Psoas muscle (tissue), 8 donors: ENCODE results near the gene GRID1. TPM values are rescaled to one million over a fixed set of nuclear protein-coding genes. Genes with fewer than 3 reads are reported as not detected.

Experiments
- ATAC-seq, 4 donors: fragments of 200-7000 bp; cut with Tn5 transposase; one replicate each; pipeline ENCODE4 v1.9.1; 2020; ENCODE audit warnings: moderate library complexity in 3 of 4, mild to moderate bottlenecking in 2 of 4
- DNase-seq, 2 donors: peaks; one replicate each; pipeline ENCODE4 v3.0.0-alpha.2; 2020
- H3K27ac ChIP-seq: fragments of 200-600 bp; one replicate; pipeline ENCODE4 v1.8.0; 2022
- H3K27me3 ChIP-seq, 3 donors: fragments of 200-600 bp in 1 of 3; one replicate each; pipeline versions ENCODE4 v1.6.1 to v1.8.0; 2013 to 2022; ENCODE audit warnings: low read length in 2 of 3, mild to moderate bottlenecking in 2 of 3, moderate library complexity in 1 of 3; ENCODE audit not compliant: insufficient read depth in 3 of 3
- H3K36me3 ChIP-seq, 2 donors: fragments of 200-600 bp in 1 of 2; one replicate each; pipeline versions ENCODE4 v1.6.1 to v1.8.0; 2013 to 2022; ENCODE audit warnings: low read depth in 1 of 2, mild to moderate bottlenecking in 1 of 2, moderate library complexity in 1 of 2; ENCODE audit not compliant: insufficient read depth in 1 of 2
- H3K4me1 ChIP-seq: fragments of 200-600 bp; one replicate; pipeline ENCODE4 v1.8.0; 2022
- H3K4me3 ChIP-seq: fragments of 200-600 bp; one replicate; pipeline ENCODE4 v1.8.0; 2022; ENCODE audit warnings: mild to moderate bottlenecking
- H3K9me3 ChIP-seq: fragments of 200-600 bp; one replicate; pipeline ENCODE4 v1.8.0; 2022
- WGBS, 3 donors: extraction: QIAGEN DNeasy Blood & Tissue Kit; methylation state at CpG; one replicate each; pipeline versions ENCODE4 v1.1.6 to v1.1.7; 2013; 5-methylcytosine and 5-hydroxymethylcytosine counted together
- intact Hi-C, 2 donors: fragments of 100-400 bp; cut with DNase I; formaldehyde crosslinking; loops; one replicate each; pipeline versions ENCODE4 v1.11.0 to v1.14.2; 2022
- polyA plus RNA-seq, 3 donors: library from polyadenylated mRNA; stranded (reverse); fragments of 200-250 nt; gene quantifications; one replicate each; pipeline ENCODE4 v1.2.3, GENCODE V29; 2013
- total RNA-seq, 4 donors: library from RNA; stranded (reverse); fragmentation: NEBNext Ultra II Directional in 2 of 4; extraction: Animal tissue kit (Norgen Biotek cat#: 25700) in 2 of 4; gene quantifications; one replicate each; pipeline versions ENCODE4 v1.2.1 to v1.2.4, GENCODE V29; 2021 to 2023
- TF ChIP-seq, protein P1 (sequence below): fragments of 200-600 bp; IDR thresholded peaks from one replicate; pipeline ENCODE4 v1.8.0; 2022; ENCODE audit warnings: antibody characterized with exemption
- donor health status: healthy with polysubstance abuse.
- donor health status: DM: no; HTN: no; CAD: no; lungs with moderate emphysema.
- donor health status: Bipolar disorder and iron deficiency.
- donor health status: healthy.
- donor health status: DM: yes; HTN: yes; CAD: no.
- donor health status: DM: no; HTN: no; CAD: no.
- donor health status: DM: no; HTN: no; CAD: no.
- donor health status: DM: yes; HTN: yes; CAD: no.

Gene GRID1
- total and polyA plus RNA-seq, 7 donors: 0.17 to 0.56 (median 0.24) TPM

DNA sequence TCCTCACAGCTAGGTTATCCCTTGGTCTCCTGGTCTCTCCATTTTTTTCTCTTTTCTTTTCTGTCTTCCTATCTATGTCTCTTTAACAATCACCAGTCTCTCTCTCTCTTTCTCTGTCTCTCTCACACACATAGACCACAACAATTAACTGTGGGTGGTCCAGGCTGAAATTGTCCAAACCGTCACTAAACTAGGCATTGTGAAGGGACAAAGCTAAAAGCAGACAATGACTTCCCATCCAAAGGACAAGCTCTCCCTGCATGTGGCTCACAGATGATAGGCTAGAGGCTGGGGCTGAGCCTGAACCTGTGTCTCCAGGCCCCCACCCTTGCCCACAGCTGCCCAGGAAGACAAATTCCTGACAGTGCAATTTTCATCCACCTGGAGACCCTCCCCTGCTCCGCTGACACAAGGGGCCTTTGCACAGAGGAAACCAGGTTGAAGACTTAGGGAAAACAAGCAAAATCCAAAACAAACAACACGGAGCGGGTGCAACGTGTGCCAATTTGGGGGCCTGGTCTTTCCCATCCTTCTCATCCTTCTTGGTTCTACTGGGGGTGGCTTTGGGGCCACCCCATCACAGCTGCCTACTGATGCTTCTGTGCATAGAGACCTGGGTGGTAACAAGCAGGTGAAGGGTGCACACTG lies 755.4 kb downstream of the GRID1 start:
- H3K36me3 ChIP-seq: no peaks in the 10 kb centered on the region
- no peak for ATAC-seq
- H3K4me3 ChIP-seq: no peak overlapping the region
- no peaks in the 10 kb centered on the region for H3K4me1 ChIP-seq
- no peak overlapping the region for H3K27ac ChIP-seq
- peaks cover 0 to 3% (median 0%) of the 10 kb centered on the region in 3 donors for H3K27me3 ChIP-seq
- TF ChIP-seq, protein P1, sequence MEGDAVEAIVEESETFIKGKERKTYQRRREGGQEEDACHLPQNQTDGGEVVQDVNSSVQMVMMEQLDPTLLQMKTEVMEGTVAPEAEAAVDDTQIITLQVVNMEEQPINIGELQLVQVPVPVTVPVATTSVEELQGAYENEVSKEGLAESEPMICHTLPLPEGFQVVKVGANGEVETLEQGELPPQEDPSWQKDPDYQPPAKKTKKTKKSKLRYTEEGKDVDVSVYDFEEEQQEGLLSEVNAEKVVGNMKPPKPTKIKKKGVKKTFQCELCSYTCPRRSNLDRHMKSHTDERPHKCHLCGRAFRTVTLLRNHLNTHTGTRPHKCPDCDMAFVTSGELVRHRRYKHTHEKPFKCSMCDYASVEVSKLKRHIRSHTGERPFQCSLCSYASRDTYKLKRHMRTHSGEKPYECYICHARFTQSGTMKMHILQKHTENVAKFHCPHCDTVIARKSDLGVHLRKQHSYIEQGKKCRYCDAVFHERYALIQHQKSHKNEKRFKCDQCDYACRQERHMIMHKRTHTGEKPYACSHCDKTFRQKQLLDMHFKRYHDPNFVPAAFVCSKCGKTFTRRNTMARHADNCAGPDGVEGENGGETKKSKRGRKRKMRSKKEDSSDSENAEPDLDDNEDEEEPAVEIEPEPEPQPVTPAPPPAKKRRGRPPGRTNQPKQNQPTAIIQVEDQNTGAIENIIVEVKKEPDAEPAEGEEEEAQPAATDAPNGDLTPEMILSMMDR: no peak
- WGBS, 3 donors: 75 to 90% (median 83%) methylated on average over 5 of the region's 5 CpGs
- no peaks in the 10 kb centered on the region for H3K9me3 ChIP-seq
- intact Hi-C loops: no loop called here
- no peak for DNase-seq

DNA sequence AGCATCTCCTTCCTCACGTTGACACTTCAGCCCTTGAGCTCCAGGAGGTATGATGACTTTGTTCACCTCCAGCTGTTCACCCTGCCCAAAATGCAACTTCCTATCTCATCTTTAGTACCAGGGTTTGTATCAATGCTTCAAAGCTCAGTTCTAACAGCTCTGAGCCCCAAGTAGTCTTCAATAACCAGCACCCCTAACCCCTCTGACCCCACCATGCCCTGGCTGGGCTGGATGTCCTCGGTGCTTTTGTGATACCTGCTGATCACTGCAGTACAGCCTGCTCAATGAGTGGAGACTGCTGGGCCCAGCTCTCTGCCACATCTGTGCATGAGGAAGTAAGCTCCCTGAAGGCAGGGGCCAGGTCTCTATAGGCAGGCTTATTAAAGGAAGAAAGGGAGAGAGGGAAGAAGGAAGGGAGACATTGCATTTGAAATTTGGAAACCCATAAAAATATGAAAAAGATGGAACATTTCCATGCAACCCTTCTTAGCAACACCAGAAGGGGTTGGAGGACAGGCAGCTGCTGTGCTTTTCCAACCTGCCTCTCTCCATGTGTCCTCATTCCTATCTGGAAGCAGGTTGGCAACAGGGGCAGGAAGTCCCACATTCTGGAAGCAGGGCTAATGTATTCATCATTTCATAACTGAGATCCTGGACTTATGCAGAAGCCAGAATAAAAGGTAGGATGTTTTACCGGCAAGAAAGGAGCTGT lies 756.1 kb downstream of the GRID1 start:
- ATAC-seq: no peak
- WGBS, 3 donors: 76 to 91% (median 82%) methylated on average over 3 of the region's 3 CpGs
- DNase-seq: no peak
- TF ChIP-seq, protein P1: no peak
- peaks cover 0 to 3% (median 0%) of the 10 kb centered on the region in 3 donors for H3K27me3 ChIP-seq
- H3K9me3 ChIP-seq: no peaks in the 10 kb centered on the region
- intact Hi-C loops: no loop called here
- H3K36me3 ChIP-seq: no peaks in the 10 kb centered on the region
- H3K4me3 ChIP-seq: no peak overlapping the region
- H3K27ac ChIP-seq: no peak overlapping the region
- no peaks in the 10 kb centered on the region for H3K4me1 ChIP-seq

DNA sequence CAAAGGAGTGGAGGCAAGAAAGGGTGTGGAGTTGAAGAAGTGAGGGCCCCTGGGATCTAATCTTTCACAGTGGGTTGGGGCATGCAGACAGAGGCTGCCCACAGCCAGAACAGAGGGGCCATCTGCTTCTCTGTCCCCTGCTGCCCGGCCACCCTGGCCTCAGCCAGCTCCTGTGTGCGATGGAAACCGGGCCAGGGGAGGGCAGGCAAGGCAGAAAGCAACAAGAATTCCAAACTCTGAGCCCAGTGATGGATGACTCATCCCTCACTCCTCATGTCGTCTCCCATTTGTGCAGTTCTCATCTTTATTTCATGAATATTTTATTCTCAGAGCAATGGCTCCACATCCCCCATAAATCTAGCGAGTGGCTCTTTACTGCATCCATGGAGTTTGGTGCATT lies 757.1 kb downstream of the GRID1 start:
- no peaks in the 10 kb centered on the region for H3K9me3 ChIP-seq
- peaks cover 0 to 3% (median 0%) of the 10 kb centered on the region in 3 donors for H3K27me3 ChIP-seq
- DNase-seq: no peak
- no peak for ATAC-seq
- intact Hi-C loops: no loop called here
- H3K36me3 ChIP-seq: no peaks in the 10 kb centered on the region
- H3K4me3 ChIP-seq: no peak overlapping the region
- H3K27ac ChIP-seq: no peak overlapping the region
- WGBS, 3 donors: 46 to 50% (median 49%) methylated on average over 5 of the region's 5 CpGs
- H3K4me1 ChIP-seq: no peaks in the 10 kb centered on the region
- TF ChIP-seq, protein P1: no peak

DNA sequence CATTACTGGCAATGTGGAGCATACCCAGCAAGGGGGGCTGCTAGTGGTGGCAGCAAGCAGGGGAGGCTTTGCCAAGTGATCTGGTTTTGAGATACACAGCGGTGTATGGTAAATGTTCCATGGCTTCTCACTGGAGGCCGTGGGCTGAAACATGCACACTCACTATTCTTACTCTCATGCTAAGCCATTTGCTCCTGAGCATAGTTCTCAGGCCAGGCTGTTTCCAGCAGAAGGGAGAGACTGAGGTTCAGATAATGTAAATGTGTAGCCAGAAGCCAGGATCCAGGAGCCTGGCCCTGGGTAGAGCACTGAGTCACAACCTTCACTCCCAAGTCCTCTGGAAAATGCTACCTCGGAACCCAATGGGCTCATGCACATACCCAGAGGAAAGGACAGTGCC lies 757.9 kb downstream of the GRID1 start:
- WGBS, 3 donors: 89 to 92% (median 91%) methylated on average over 3 of the region's 3 CpGs
- intact Hi-C loops: no loop called here
- no peak for ATAC-seq
- Histone ChIP-seq H3K36me3 (no peaks in the 10 kb centered on the region), H3K4me3 (no peak overlapping the region), H3K4me1 (no peaks in the 10 kb centered on the region), H3K9me3 (no peaks in the 10 kb centered on the region), H3K27ac (no peak overlapping the region), H3K27me3 (peaks cover 0 to 3% (median 0%) of the 10 kb centered on the region in 3 donors)
- no peak for DNase-seq
- TF ChIP-seq, protein P1: no peak
